Vagina (tissue), 2 donors: ENCODE measurements around the gene ZNF816. TPM values are rescaled to one million over a fixed set of nuclear protein-coding genes. Genes with fewer than 3 reads are reported as not detected.

Experiments
- DNase-seq, 2 donors: peaks; one replicate each; pipeline ENCODE4 v3.0.0-alpha.2; 2017; ENCODE audit errors: extremely low spot score in 2 of 2
- H3K27ac ChIP-seq: fragments of 200-600 bp; sonication (generic); one replicate; pipeline ENCODE4 v1.5.1; 2019
- H3K27me3 ChIP-seq: fragments of 200-600 bp; sonication (generic); one replicate; pipeline ENCODE4 v1.5.1; 2019
- H3K36me3 ChIP-seq, 2 donors: fragments of 200-600 bp; sonication (generic); one replicate each; pipeline ENCODE4 v1.5.1; 2017 to 2019
- H3K4me1 ChIP-seq: fragments of 200-600 bp; sonication (generic); one replicate; pipeline ENCODE4 v1.5.1; 2019
- H3K4me3 ChIP-seq, 2 donors: fragments of 200-600 bp; sonication (generic); 1 replicate in 1 of 2; 2 replicates in 1 of 2; pipeline ENCODE4 v1.5.1; 2016 to 2019
- H3K9me3 ChIP-seq: fragments of 200-600 bp; sonication (generic); one replicate; pipeline ENCODE4 v1.5.1; 2019
- POLR2A ChIP-seq, 2 donors: fragments of 450-650 bp; IDR thresholded peaks; one replicate each; pipeline ENCODE4 v1.6.1; 2017; ENCODE audit warnings: antibody characterized with exemption in 2 of 2, mild to moderate bottlenecking in 2 of 2, moderate library complexity in 2 of 2
- POLR2AphosphoS5 ChIP-seq, 2 donors: sonication (generic); formaldehyde crosslinking; IDR thresholded peaks; one replicate each; pipeline ENCODE4 v1.9.0; 2017; ENCODE audit warnings: antibody characterized with exemption in 2 of 2, mild to moderate bottlenecking in 2 of 2, low read depth in 1 of 2; ENCODE audit not compliant: insufficient read depth in 1 of 2
- intact Hi-C: fragments of 100-400 bp; cut with DNase I; formaldehyde crosslinking; loops from one replicate; pipeline ENCODE4 v1.15.1; 2023
- total RNA-seq: library from RNA; depleted of rRNA; stranded (reverse); fragments of >200 nt; gene quantifications from one replicate; pipeline ENCODE4 v1.2.3, GENCODE V29; 2016
- TF ChIP-seq, protein P1 (sequence below), 3 experiments: fragments of 450-650 bp in 2 of 3; fragments of 200-600 bp in 1 of 3; sonication (generic) in 1 of 3; IDR thresholded peaks; one replicate each; pipeline ENCODE4 v1.5.1; 2017 to 2019; ENCODE audit warnings: antibody characterized with exemption in 3 of 3, mild to moderate bottlenecking in 2 of 3, moderate library complexity in 2 of 3

Gene ZNF816
- total RNA-seq, 1 donor from 2014 or later, result 9.6 TPM

DNA sequence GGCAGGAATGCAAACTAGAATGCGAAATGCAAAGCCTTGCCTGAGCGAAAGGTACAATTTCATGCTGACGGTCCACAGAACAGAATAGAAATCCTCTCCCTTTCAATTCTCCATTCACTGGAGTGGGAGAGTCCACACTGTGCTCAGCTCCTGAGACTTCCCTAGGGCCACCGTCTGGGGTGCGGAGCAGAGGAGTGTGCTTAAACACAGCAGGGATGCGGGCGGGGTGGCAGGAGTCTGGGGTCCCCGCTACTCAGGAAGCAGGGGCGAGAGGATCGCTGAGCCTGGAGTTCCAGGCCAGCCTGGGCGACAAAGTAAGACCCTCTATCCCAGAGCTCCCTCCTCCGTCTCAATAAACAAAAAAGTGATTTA, 552 bp upstream of the ZNF816 start:
- DNase-seq, result peak in 1 of 2 donors; percentile 83
- H3K27me3 ChIP-seq, result no peaks in the 10 kb centered on the region
- H3K4me1 ChIP-seq, result peaks cover 31% of the 10 kb centered on the region
- intact Hi-C loops, result no loop called here
- H3K4me3 ChIP-seq, result peak overlapping the region; percentile 60 to 65
- TF ChIP-seq POLR2A (IDR thresholded peaks at IDR 0.05) (no peak), POLR2AphosphoS5 (IDR thresholded peaks at IDR 0.05; ENCODE audit: insufficient read depth in 1 of 2, low read depth in 1 of 2) (no peak)
- TF ChIP-seq, protein P1, sequence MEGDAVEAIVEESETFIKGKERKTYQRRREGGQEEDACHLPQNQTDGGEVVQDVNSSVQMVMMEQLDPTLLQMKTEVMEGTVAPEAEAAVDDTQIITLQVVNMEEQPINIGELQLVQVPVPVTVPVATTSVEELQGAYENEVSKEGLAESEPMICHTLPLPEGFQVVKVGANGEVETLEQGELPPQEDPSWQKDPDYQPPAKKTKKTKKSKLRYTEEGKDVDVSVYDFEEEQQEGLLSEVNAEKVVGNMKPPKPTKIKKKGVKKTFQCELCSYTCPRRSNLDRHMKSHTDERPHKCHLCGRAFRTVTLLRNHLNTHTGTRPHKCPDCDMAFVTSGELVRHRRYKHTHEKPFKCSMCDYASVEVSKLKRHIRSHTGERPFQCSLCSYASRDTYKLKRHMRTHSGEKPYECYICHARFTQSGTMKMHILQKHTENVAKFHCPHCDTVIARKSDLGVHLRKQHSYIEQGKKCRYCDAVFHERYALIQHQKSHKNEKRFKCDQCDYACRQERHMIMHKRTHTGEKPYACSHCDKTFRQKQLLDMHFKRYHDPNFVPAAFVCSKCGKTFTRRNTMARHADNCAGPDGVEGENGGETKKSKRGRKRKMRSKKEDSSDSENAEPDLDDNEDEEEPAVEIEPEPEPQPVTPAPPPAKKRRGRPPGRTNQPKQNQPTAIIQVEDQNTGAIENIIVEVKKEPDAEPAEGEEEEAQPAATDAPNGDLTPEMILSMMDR (IDR thresholded peaks at IDR 0.05), result no peak
- peak overlapping the region; percentile 83 for H3K27ac ChIP-seq
- no peaks in the 10 kb centered on the region for H3K9me3 ChIP-seq
- H3K36me3 ChIP-seq, result peaks cover 0 to 8% of the 10 kb centered on the region in 2 donors

DNA sequence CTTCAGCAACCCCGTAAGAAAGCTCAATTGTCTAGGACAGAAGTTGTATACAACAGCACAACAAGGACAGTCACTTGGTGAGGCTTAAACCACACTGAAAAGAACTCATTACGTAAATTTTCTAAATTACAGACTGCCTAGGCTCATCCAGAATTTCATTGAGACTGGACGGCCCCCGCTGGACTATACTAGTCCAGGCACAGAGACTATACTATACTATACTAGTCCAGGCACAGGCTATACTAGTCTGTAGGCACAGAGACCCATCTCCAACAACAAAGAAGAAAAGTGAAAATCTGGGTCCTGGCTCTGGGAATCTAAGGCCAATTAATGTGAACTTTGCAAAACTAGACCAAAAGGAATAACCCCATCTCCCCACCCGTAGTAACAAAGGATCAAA, 700 bp downstream of the ZNF816 start:
- intact Hi-C loops, result no loop called here
- TF ChIP-seq POLR2AphosphoS5 (IDR thresholded peaks at IDR 0.05; ENCODE audit: insufficient read depth in 1 of 2, low read depth in 1 of 2), result no peak
- TF ChIP-seq, protein P1 (IDR thresholded peaks at IDR 0.05), result no peak
- no peak for TF ChIP-seq POLR2A (IDR thresholded peaks at IDR 0.05)

DNA sequence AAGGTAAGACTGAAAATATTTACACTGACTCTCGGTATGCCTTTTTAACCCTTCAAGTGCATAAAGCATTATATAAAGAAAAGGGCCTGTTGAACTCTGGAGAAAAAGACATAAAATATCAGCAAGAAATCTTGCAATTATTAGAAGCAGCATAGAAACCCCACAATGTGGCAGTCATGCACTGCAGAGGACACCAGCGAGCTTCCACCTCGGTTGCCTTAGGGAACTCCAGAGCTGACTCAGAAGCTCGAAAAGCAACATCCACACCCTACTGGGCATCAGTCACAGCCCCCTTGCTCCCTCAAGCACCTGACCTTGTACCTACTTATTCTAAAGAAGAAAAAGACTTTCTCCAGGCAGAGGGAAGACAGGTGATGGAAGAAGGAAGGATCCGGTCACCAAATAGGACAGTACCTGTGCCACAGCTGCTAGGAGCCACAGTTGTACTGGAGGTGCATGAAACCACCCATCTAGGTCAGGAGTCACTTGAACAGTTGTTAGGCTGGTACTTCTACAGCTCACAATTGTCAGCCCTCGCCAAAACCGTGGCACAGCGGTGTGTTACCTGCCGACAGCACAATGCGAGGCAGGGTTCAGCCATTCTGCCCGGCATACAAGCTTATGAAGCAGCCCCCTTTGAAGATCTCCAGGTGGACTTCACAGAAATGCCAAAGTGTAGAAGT, 2.9 kb downstream of the ZNF816 start:
- DNase-seq, result no peak
- no peak for TF ChIP-seq POLR2A (IDR thresholded peaks at IDR 0.05)
- peak in 1 of 2 donors; percentile 7 for TF ChIP-seq POLR2AphosphoS5 (IDR thresholded peaks at IDR 0.05; ENCODE audit: insufficient read depth in 1 of 2, low read depth in 1 of 2)
- Histone ChIP-seq H3K9me3 (no peaks in the 10 kb centered on the region), H3K4me3 (no peak overlapping the region), H3K27me3 (no peaks in the 10 kb centered on the region), H3K4me1 (peaks cover 35% of the 10 kb centered on the region), H3K36me3 (peaks cover 5 to 39% of the 10 kb centered on the region in 2 donors), H3K27ac (no peak overlapping the region)
- intact Hi-C loops, result no loop called here

More for the DNA sequence above, 700 bp downstream of the ZNF816 start:
- H3K9me3 ChIP-seq, result no peaks in the 10 kb centered on the region
- H3K27ac ChIP-seq, result peak overlapping the region; percentile 83
- no peaks in the 10 kb centered on the region for H3K27me3 ChIP-seq
- peaks cover 0 to 19% of the 10 kb centered on the region in 2 donors for H3K36me3 ChIP-seq
- peak overlapping the region; percentile 60 to 65 for H3K4me3 ChIP-seq
- DNase-seq, result no peak
- H3K4me1 ChIP-seq, result peaks cover 35% of the 10 kb centered on the region

DNA sequence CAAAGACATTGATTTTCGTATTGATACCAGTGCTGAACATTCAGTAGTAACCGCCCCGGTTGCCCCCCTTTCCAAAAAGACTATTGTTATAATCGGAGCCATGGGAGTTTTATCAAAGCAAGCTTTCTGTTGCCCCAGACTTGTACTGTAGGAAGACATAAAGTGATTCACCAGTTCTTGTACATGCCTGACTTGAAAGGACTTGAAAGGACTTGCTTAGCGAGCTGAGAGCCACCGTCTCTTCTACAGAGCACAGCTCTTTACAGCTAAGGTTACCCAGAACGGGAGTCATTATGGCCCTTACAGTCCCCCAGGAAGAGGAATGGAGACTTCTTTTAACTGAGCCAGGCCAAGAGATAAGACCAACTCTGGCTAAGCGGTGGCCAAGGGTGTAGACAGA, 5.1 kb downstream of the ZNF816 start:
- peaks cover 25% of the 10 kb centered on the region for H3K4me1 ChIP-seq
- H3K4me3 ChIP-seq, result no peak overlapping the region
- DNase-seq, result no peak
- intact Hi-C loops, result no loop called here
- H3K36me3 ChIP-seq, result peaks cover 9 to 56% of the 10 kb centered on the region in 2 donors
- peaks cover 4% of the 10 kb centered on the region for H3K9me3 ChIP-seq
- no peaks in the 10 kb centered on the region for H3K27me3 ChIP-seq
- no peak overlapping the region for H3K27ac ChIP-seq
- TF ChIP-seq, protein P1 (IDR thresholded peaks at IDR 0.05), result no peak
- TF ChIP-seq POLR2A (IDR thresholded peaks at IDR 0.05) (no peak), POLR2AphosphoS5 (IDR thresholded peaks at IDR 0.05; ENCODE audit: insufficient read depth in 1 of 2, low read depth in 1 of 2) (peak in 1 of 2 donors; percentile 34)

DNA sequence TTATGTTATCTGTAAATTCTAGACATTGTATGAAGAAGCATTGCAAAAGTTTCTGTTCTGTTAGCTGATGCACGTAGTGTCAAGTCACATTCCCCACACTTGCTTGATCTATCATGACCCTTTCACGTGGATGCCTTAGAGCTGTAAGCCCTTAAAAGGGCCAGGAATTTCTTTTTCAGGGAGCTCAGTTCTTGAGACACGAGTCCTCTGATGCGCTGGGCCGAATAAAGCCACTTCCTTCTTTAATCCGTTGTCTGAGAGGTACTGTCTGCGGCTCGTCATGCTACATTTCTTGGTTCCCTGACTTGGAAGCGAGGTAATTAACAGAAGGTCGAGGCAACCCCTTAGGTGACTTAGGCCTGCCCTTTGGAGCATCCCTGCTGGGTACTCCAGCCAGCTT, 5.8 kb downstream of the ZNF816 start:
- Histone ChIP-seq H3K9me3 (peaks cover 4% of the 10 kb centered on the region), H3K4me3 (no peak overlapping the region), H3K27me3 (no peaks in the 10 kb centered on the region), H3K27ac (no peak overlapping the region), H3K4me1 (peaks cover 22% of the 10 kb centered on the region), H3K36me3 (peaks cover 9 to 63% of the 10 kb centered on the region in 2 donors)
- TF ChIP-seq POLR2A (IDR thresholded peaks at IDR 0.05) (no peak), POLR2AphosphoS5 (IDR thresholded peaks at IDR 0.05; ENCODE audit: insufficient read depth in 1 of 2, low read depth in 1 of 2) (no peak)
- TF ChIP-seq, protein P1 (IDR thresholded peaks at IDR 0.05), result no peak
- no peak for DNase-seq
- intact Hi-C loops, result no loop called here
